Body of pancreas (tissue), 4 donors: ENCODE results near the gene WWC2.

ENCODE experiments used
- POLR2A ChIP-seq, 3 donors: fragments of 450-650 bp; IDR thresholded peaks; one replicate each; pipeline ENCODE4 v1.6.1; 2016; ENCODE audit warnings: antibody characterized with exemption in 3 of 3, mild to moderate bottlenecking in 2 of 3
- TF ChIP-seq, protein P1 (sequence below), 7 experiments: fragments of 450-650 bp in 4 of 7; fragments of 200-600 bp in 3 of 7; sonication (generic) in 3 of 7; IDR thresholded peaks; one replicate each; pipeline ENCODE4 v1.5.1; 2016 to 2019; ENCODE audit warnings: antibody characterized with exemption in 7 of 7

DNA sequence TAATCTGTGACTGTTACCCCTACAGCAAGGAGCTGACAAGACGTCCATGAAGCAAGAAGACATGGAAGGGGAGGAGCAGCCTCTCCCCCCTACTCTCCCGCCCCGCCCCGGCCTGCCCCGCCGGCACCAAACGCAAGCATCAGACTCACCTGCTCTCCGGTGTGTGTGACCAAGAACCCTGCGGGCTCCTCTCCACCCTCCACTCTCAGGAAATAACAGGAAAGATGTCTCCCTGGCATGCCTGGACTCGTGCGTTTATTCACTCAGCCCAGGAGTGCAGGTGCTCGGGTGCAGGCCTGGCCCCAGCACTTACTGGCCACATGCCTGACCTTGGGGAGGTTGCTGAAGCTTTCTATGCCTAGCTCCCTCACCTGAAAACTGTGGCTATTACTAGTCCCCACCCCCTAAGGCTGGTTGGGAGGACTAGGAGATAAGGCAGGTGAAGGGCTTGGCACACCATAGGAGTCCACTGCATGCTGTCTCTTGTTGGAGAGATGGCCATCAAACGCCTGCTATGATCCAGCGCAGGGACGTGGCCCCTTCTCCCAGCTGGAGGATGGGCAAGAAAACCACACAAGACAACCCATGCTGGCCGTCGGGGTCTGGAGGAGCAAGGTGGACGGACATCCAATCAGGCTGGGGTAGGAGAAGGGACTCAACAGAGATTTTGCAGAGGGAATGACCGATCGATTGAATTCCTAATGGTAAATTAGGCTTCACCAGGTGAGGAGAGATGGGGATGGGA, 258.0 kb downstream of the WWC2 start:
- TF ChIP-seq, protein P1, sequence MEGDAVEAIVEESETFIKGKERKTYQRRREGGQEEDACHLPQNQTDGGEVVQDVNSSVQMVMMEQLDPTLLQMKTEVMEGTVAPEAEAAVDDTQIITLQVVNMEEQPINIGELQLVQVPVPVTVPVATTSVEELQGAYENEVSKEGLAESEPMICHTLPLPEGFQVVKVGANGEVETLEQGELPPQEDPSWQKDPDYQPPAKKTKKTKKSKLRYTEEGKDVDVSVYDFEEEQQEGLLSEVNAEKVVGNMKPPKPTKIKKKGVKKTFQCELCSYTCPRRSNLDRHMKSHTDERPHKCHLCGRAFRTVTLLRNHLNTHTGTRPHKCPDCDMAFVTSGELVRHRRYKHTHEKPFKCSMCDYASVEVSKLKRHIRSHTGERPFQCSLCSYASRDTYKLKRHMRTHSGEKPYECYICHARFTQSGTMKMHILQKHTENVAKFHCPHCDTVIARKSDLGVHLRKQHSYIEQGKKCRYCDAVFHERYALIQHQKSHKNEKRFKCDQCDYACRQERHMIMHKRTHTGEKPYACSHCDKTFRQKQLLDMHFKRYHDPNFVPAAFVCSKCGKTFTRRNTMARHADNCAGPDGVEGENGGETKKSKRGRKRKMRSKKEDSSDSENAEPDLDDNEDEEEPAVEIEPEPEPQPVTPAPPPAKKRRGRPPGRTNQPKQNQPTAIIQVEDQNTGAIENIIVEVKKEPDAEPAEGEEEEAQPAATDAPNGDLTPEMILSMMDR (IDR thresholded peaks at IDR 0.05): no peak
- no peak for TF ChIP-seq POLR2A (IDR thresholded peaks at IDR 0.05)
